ENCODE data around the gene MED26. TPM values are rescaled to one million over a fixed set of nuclear protein-coding genes. Genes with fewer than 3 reads are reported as not detected.

Gene MED26
- total and polyA plus RNA-seq, 2 of the 13 experiments (the other 11 are each of a cell fraction or from before 2014, with no cell fraction given), result 3.5 to 3.8 TPM

DNA sequence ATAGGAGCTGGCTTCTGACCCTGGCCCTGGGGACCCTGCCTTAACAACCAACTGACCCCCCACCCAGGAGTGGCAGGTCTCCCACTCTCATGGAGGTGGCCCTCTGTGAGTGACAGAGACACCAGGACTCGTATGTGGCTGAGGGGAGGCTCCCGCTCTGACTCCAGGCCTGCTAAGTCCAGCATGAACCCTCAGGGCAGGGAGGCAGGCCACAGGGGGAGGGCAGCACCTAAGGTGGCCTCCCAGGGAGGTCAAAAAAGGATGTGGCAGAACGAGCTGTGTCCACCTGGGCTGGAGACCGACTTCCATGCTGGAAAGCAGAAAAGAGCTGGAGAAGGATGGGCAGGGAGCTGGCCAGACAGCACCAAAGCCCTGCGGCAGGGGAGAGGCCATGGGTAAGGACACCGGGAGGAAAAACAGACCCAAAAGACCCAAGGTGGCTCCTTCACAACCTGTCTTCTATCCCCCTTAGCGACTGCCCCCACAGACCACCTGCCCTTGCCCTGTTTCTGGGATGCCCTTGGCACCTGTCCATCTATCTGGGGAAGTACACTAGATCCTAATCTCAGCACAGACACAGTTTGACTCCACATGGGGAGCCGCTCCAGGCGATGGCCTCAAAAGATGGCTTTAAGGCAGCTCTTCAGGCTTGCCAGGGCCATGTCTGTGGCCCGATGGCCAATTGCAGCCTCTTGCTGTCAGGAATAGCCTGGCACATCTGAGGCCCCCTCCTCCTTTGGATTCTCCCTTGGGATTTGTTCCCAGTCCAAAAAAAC is 45.3 kb downstream of the MED26 start (continued):
- TF ChIP-seq, protein P1, sequence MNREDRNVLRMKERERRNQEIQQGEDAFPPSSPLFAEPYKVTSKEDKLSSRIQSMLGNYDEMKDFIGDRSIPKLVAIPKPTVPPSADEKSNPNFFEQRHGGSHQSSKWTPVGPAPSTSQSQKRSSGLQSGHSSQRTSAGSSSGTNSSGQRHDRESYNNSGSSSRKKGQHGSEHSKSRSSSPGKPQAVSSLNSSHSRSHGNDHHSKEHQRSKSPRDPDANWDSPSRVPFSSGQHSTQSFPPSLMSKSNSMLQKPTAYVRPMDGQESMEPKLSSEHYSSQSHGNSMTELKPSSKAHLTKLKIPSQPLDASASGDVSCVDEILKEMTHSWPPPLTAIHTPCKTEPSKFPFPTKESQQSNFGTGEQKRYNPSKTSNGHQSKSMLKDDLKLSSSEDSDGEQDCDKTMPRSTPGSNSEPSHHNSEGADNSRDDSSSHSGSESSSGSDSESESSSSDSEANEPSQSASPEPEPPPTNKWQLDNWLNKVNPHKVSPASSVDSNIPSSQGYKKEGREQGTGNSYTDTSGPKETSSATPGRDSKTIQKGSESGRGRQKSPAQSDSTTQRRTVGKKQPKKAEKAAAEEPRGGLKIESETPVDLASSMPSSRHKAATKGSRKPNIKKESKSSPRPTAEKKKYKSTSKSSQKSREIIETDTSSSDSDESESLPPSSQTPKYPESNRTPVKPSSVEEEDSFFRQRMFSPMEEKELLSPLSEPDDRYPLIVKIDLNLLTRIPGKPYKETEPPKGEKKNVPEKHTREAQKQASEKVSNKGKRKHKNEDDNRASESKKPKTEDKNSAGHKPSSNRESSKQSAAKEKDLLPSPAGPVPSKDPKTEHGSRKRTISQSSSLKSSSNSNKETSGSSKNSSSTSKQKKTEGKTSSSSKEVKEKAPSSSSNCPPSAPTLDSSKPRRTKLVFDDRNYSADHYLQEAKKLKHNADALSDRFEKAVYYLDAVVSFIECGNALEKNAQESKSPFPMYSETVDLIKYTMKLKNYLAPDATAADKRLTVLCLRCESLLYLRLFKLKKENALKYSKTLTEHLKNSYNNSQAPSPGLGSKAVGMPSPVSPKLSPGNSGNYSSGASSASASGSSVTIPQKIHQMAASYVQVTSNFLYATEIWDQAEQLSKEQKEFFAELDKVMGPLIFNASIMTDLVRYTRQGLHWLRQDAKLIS (CRISPR knock-in tag; IDR thresholded peaks at IDR 0.05), result no peak
- TF ChIP-seq NCOA5 (CRISPR knock-in tag; IDR thresholded peaks at IDR 0.05) (no peak), KDM3A (CRISPR knock-in tag; IDR thresholded peaks at IDR 0.05; ENCODE audit: low read depth) (no peak)
- TF ChIP-seq, protein P2, sequence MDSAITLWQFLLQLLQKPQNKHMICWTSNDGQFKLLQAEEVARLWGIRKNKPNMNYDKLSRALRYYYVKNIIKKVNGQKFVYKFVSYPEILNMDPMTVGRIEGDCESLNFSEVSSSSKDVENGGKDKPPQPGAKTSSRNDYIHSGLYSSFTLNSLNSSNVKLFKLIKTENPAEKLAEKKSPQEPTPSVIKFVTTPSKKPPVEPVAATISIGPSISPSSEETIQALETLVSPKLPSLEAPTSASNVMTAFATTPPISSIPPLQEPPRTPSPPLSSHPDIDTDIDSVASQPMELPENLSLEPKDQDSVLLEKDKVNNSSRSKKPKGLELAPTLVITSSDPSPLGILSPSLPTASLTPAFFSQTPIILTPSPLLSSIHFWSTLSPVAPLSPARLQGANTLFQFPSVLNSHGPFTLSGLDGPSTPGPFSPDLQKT (CRISPR knock-in tag; IDR thresholded peaks at IDR 0.05; ENCODE audit: borderline replicate concordance), result no peak

DNA sequence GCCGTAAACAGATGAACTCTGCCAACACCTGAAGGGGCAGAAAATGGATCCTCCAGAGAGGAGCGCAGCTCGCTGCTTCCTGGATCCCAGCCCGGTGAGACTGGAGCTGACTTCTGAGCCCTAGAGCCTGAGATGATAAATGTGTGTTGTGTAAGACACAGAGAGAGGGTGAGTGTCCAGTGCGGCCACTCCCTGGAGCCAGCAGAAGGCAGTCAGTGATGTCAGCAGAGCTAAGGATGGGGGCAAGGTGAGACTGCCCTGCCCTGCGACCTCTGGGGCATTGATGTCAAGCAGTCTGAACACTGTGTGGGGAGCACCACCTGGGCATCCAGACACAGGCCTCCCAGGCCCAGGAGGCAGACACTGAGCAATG is 46.0 kb downstream of the MED26 start:
- ChIA-PET POLR2A (no interaction called here), CTCF (ENCODE audit: low intra/inter-chr PET ratio, low total read pairs) (no interaction called here)
- in situ Hi-C loops (cut with HindIII; ENCODE audit: extremely low pct_ligation_motif_present, low pct_unique_long_range_greater_than_20kb) (no loop called here), intact Hi-C loops (cut with micrococcal nuclease; ENCODE audit: unreplicated experiment) (no loop called here)
- Histone ChIP-seq H3K4me2 (ENCODE audit: low read depth, low read length) (no peak overlapping the region), H3K27me3 (ENCODE audit: control insufficient read depth in 1 of 2, insufficient read depth in 2 of 2, low read length in 2 of 2) (no peaks in the 10 kb centered on the region), H3K36me3 (replicated peaks in 1 of 2; ENCODE audit: control insufficient read depth in 1 of 2, insufficient read depth in 2 of 2, low read length in 2 of 2) (peaks cover 4 to 20% of the 10 kb centered on the region in 2 experiments; a peak in 4 of 5 replicates), H3K27ac (ENCODE audit: extremely low read length, insufficient read depth, low read length) (no peak overlapping the region), H3K4me3 (replicated peaks in 1 of 3; ENCODE audit: insufficient read depth in 1 of 3, low read depth in 2 of 3, low read length in 3 of 3) (no peak overlapping the region), H2AFZ (ENCODE audit: low read length) (no peak overlapping the region), H4K20me1 (ENCODE audit: insufficient read depth, low read length) (peaks cover 21% of the 10 kb centered on the region; the same call in 1 of the 2 replicates), H3K79me2 (ENCODE audit: insufficient read depth, low read length) (peaks cover 65% of the 10 kb centered on the region), H3K9ac (ENCODE audit: insufficient read depth, low read depth, low read length) (no peak overlapping the region), H3K4me1 (ENCODE audit: insufficient read depth, low read length) (peaks cover 16% of the 10 kb centered on the region), H3K9me3 (ENCODE audit: low read length) (no peaks in the 10 kb centered on the region)
- no TSS peak for BruUV-seq (replicated peaks)
- FAIRE-seq, result no peak
- 100% methylated on average over 6 of the region's 6 CpGs for WGBS (ENCODE audit: low lambda C conversion rate)
- DNase-seq (ENCODE audit: low spot score), result no peak
- no peak for ATAC-seq
- TF ChIP-seq PITX1 (CRISPR knock-in tag; IDR thresholded peaks at IDR 0.05) (no peak), KDM5A (IDR thresholded peaks at IDR 0.05; ENCODE audit: borderline replicate concordance, low read length) (no peak), ZFYVE20 (CRISPR knock-in tag; IDR thresholded peaks at IDR 0.05; ENCODE audit: borderline replicate concordance, low read depth) (no peak), SMAD1 (CRISPR knock-in tag; IDR thresholded peaks at IDR 0.05; ENCODE audit: borderline replicate concordance, low read depth) (no peak), ZNF441 (CRISPR knock-in tag; IDR thresholded peaks at IDR 0.05; ENCODE audit: borderline replicate concordance) (no peak)
- TF ChIP-seq, protein P1 (CRISPR knock-in tag; IDR thresholded peaks at IDR 0.05), result no peak
- TF ChIP-seq, protein P3, sequence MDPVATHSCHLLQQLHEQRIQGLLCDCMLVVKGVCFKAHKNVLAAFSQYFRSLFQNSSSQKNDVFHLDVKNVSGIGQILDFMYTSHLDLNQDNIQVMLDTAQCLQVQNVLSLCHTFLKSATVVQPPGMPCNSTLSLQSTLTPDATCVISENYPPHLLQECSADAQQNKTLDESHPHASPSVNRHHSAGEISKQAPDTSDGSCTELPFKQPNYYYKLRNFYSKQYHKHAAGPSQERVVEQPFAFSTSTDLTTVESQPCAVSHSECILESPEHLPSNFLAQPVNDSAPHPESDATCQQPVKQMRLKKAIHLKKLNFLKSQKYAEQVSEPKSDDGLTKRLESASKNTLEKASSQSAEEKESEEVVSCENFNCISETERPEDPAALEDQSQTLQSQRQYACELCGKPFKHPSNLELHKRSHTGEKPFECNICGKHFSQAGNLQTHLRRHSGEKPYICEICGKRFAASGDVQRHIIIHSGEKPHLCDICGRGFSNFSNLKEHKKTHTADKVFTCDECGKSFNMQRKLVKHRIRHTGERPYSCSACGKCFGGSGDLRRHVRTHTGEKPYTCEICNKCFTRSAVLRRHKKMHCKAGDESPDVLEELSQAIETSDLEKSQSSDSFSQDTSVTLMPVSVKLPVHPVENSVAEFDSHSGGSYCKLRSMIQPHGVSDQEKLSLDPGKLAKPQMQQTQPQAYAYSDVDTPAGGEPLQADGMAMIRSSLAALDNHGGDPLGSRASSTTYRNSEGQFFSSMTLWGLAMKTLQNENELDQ (CRISPR knock-in tag; IDR thresholded peaks at IDR 0.05; ENCODE audit: borderline replicate concordance), result no peak
